HUES6 (cell line): ENCODE results near the gene KLHL22.

Experiments used
- H3K27ac ChIP-seq: 2 replicates; pipeline ENCODE4 v1.7.0; 2013; ENCODE audit warnings: low read depth, mild to moderate bottlenecking, low read length, inconsistent platforms
- H3K27me3 ChIP-seq: 2 replicates; pipeline ENCODE4 v1.6.1; 2013; ENCODE audit warnings: low read length; ENCODE audit not compliant: control insufficient read depth, insufficient read depth
- H3K36me3 ChIP-seq: 2 replicates; pipeline ENCODE4 v1.6.1; 2013; ENCODE audit warnings: low read length; ENCODE audit not compliant: control insufficient read depth, insufficient read depth
- H3K4me1 ChIP-seq: 2 replicates; pipeline ENCODE4 v1.6.1; 2013; ENCODE audit warnings: low read length; ENCODE audit not compliant: control insufficient read depth, insufficient read depth
- H3K4me3 ChIP-seq: 2 replicates; pipeline ENCODE4 v1.5.1; 2013; ENCODE audit warnings: low read depth, low read length
- H3K9ac ChIP-seq: one replicate; pipeline ENCODE4 v1.6.1; 2013; ENCODE audit warnings: mild to moderate bottlenecking, low read length
- H3K9me3 ChIP-seq: 2 replicates; pipeline ENCODE4 v1.6.1; 2013; ENCODE audit warnings: low read depth, low read length; ENCODE audit not compliant: control insufficient read depth, insufficient read depth

The KLHL22 gene

GRCh38 chr22:20442485-20443284 is 52.9 kb downstream of the KLHL22 start:
- Histone ChIP-seq H3K4me3 (no peak overlapping the region), H3K36me3 (peaks cover 13% of the 10 kb centered on the region), H3K4me1 (peaks cover 9% of the 10 kb centered on the region), H3K27ac (no peak overlapping the region), H3K27me3 (peaks cover 25% of the 10 kb centered on the region), H3K9ac (no peak overlapping the region), H3K9me3 (no peaks in the 10 kb centered on the region)

DNA sequence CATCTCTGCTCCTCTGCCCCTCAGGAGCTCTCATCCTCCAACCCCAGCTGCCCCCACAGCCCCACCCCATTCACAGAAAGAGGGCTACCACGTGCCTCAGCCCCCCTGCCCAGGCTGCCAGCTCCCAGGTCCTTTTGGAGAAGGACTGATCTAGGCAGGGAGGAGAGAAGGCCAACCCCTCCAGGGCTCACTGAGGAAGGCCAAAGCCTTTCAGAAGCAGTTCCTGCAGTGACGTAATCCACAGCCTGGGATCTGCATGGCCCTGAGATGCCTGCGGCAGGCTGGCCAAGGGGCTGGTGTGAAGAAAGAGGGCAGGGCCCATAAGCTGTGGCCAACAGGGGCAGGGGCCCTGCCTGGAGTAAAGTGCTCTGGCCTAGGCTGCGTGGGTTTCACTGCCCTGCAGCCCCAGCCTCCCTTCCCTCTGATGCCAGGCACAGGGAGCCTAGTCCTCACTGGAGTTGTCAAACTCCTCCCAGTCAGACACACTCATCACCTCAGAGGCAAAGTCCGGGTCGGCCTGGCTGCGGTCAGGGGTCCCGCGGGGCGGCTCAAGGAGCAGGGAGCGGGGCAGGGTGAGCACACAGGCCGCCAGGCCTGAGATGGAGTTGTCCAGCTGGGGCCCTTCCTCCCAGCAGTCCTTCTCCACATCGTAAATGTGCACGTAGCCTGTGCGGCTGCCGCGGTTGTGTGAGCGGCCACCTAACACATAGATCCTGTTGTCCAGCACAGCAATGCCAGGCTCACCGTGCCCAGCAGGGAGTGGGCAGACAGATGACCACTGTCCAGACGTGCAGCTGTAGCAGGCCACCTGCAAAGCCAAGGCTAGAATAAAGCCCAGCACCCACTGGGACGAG is 53.7 kb downstream of the KLHL22 start:
- H3K4me3 ChIP-seq, result no peak overlapping the region
- H3K9me3 ChIP-seq, result no peaks in the 10 kb centered on the region
- no peak overlapping the region for H3K9ac ChIP-seq
- no peak overlapping the region for H3K27ac ChIP-seq
- peaks cover 31% of the 10 kb centered on the region for H3K27me3 ChIP-seq
- H3K4me1 ChIP-seq, result peaks cover 14% of the 10 kb centered on the region
- H3K36me3 ChIP-seq, result peaks cover 13% of the 10 kb centered on the region

- Histone ChIP-seq H3K36me3 (peaks cover 8% of the 10 kb centered on the region), H3K4me3 (no peak overlapping the region), H3K9me3 (no peaks in the 10 kb centered on the region), H3K27me3 (peaks cover 40% of the 10 kb centered on the region), H3K4me1 (peaks cover 19% of the 10 kb centered on the region), H3K27ac (no peak overlapping the region), H3K9ac (no peak overlapping the region)
Observed at GRCh38 chr22:20440637-20441591, 54.7 kb downstream of the KLHL22 start.

DNA sequence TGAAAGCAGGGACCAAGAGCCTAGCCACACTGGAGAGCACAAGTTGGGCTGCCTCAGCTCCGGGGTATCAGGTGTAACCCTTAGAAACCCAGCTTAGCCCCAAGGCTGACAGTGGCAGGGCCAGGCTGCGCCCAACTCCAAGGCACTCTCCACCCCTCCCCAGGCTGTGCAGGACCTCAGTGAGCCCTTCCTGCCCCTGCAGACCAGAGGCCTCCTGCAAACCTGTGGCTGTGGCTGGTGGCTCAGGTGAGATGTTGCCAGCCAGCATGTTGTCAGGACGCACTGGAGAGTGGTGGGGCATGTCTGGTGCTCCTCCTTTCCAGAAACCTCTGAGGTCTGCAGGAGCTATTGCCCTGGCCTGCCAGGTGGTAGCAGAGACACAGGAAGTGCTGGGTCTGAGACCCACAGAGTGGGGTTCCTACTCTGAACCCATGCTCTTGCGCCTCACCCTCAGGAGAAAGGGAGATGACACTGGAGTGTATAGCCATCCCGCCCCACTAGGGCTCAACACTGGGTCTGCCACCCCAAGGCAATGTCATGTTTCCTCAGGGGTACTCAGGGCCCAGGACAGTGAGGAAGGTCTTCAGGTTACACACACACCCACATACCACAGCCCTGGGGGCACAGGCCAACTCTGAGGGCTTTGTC is 55.5 kb downstream of the KLHL22 start:
- H3K4me1 ChIP-seq, result peaks cover 25% of the 10 kb centered on the region
- no peak overlapping the region for H3K9ac ChIP-seq
- no peak overlapping the region for H3K4me3 ChIP-seq
- H3K27ac ChIP-seq, result no peak overlapping the region
- peaks cover 49% of the 10 kb centered on the region for H3K27me3 ChIP-seq
- no peaks in the 10 kb centered on the region for H3K9me3 ChIP-seq
- peaks cover 5% of the 10 kb centered on the region; the same call in 1 of the 2 replicates for H3K36me3 ChIP-seq

DNA sequence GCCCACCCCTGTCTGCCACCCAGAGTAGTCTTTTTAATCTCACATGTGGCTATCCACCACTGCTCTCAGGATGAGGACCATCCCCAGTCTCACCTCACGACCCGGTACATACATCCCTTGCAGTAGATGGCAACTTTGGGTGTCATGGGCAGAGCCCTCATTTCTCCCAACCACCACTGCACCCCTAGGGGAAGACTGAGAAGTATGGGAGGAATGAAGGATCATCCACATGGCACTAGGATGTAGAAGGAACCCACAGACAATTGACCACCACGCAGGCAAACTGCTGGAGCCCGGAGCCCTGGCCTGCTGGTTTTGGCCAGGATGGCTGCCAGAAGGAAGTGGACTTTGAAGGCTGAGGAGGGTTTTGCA is 56.1 kb downstream of the KLHL22 start:
- no peak overlapping the region for H3K9ac ChIP-seq
- H3K27ac ChIP-seq, result no peak overlapping the region
- H3K27me3 ChIP-seq, result peaks cover 54% of the 10 kb centered on the region
- H3K36me3 ChIP-seq, result peaks cover 5% of the 10 kb centered on the region; the same call in 1 of the 2 replicates
- H3K4me1 ChIP-seq, result peaks cover 25% of the 10 kb centered on the region
- H3K4me3 ChIP-seq, result no peak overlapping the region
- H3K9me3 ChIP-seq, result no peaks in the 10 kb centered on the region

DNA sequence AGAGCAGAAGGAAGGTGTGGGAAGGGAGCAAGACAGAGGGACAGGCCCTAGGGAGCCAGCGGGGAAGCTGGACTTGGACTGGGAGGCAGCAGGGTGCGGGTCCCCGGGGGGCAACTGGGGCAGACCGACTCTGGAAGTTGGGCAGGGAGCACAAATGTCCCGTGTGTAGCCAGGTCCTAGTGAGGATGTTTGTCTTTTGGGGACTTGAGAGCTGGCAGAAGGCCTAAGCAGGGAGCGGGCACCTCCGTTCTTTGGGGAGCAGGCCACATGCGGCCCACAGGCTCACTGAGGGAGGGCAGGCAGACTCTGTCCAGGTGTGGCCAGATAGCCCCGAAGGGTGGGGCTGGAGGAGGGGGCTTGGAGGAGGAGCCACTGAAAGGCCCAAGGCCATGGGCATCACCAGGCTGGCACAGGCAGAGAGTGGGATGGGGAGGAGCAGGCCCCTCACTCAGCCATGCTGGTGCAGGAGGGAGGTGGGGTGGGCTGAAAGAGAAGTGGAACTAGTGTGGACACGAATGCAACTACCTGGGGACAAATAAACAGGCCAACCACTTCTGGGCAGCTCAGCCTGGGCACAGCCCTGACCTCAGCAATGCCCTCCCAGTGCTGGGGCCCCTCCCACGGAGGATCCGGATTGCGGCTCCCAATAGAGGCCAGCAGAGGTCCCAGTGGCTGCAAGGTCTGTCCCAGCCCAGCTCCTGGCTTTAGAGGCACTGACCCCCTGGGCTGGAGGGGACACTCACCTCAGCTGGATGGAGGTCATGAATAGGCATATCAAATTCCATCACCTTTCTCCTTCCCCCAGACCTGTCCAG is 56.7 kb downstream of the KLHL22 start:
- H3K4me1 ChIP-seq, result peaks cover 25% of the 10 kb centered on the region
- H3K36me3 ChIP-seq, result peaks cover 5% of the 10 kb centered on the region; the same call in 1 of the 2 replicates
- H3K27ac ChIP-seq, result no peak overlapping the region
- peaks cover 60% of the 10 kb centered on the region for H3K27me3 ChIP-seq
- peak overlapping the region; percentile 68 for H3K4me3 ChIP-seq
- H3K9ac ChIP-seq, result no peak overlapping the region
- H3K9me3 ChIP-seq, result no peaks in the 10 kb centered on the region

DNA sequence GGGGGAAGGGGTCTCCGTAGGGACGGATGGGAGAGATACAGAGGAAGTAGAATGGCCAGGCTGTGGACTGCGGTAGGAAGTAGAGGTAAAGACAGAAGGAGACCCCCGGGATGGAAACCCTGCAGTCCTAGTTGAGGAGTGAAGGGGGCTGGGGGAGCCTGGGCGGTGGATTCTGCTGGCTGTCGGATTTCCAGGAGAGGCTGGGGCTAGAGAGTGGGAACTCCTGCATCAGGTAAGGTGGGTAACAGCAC is 57.2 kb downstream of the KLHL22 start:
- H3K9ac ChIP-seq, result peak overlapping the region; percentile 62
- H3K4me1 ChIP-seq, result peaks cover 25% of the 10 kb centered on the region
- peak overlapping the region; percentile 68 for H3K4me3 ChIP-seq
- no peaks in the 10 kb centered on the region for H3K9me3 ChIP-seq
- no peak overlapping the region for H3K27ac ChIP-seq
- peaks cover 5% of the 10 kb centered on the region; the same call in 1 of the 2 replicates for H3K36me3 ChIP-seq
- peaks cover 66% of the 10 kb centered on the region for H3K27me3 ChIP-seq

DNA sequence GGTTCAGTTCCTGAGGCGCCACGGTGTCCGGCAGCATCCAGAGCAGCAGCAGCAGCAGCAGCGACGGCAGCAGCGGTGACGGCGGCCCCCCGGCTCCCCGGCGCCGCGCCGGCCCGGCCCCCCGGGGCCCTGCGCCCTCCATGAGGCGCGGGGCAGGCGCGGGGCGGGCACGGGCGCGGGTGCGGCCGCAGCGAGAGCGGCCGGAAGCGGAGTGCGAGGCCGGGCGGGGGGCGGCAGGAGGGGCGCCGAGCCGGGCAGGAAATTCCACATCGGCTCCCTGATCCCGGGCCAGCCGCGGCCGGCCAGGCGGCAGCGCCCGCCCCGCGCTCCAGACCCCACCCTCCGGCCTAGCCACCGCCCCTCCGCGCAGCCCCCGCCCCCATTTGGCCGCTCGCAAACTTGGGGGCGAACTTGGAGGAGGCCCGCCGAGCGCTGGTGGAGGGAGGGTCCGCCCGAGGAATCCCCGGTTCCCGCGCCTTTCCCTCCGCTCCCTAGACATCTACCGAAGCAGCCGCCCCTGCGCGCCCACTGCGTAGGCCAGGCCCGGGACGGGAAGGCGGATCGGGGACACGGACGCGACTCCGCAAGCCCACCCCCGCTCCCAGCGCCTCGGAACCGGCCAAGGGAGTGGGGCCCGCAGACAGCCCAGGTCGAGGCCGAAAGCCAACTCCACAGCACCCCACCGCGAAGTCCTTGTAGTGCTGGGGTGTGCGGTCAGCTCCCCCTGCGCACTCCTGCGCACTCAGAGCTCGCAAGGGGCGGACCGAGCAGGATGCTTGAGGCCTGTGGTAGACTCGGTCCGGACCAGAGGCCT is 57.8 kb downstream of the KLHL22 start, which contains the start of gene SCARF2:
TSS of gene SCARF2 (minus strand) at position 213 of the 814 bp plus-strand sequence. CDS start at position 142, 71 bp downstream.
- Histone ChIP-seq H3K4me3 (peak within 1 kb of the TSS; percentile 78), H3K27me3 (peaks cover 71% of the 10 kb centered on the region), H3K27ac (no peak within 1 kb of the TSS)

DNA sequence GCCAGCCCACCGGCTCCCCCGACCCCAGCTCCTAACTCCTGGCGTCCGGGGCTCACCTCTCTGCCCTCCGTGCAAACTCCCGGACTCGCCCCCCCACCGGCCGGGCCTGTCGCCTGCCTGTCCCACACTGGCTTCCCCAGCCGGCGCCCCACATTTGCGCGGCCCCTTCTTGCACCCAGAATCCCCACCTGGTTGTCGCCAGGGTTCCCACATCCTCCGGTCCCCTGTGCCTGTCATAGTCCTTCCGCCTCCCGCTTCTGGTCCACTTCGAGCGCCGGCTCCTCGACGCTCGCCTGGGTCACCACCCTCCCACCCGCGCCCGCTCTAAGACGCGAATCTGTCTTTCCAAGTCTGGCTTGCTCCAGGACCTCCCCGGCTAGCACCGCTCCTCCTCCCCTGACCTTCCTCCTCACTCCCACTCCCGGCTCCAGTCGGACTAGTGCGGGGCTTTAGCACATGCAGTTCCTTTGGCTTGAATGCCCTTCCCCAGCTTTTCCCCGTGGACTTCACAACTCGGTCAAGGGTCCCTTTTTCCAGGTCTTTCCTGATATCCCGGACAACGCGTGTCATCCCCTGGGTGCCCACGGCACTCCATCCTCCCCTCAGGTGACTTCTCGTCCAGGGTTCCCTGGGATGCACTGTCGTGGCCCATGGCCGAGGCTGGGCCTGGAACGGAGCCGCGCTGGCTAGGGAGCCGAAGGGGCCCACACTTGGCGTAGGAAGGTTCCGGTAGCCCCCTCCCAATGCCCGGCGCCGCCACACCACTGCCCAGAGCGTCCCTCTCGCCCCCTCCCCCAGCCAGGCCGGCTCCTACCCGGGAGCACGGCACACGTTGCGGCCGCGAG is 58.6 kb downstream of the KLHL22 start:
- Histone ChIP-seq H3K27me3 (peaks cover 79% of the 10 kb centered on the region), H3K4me3 (peak overlapping the region; percentile 78)

More for the DNA sequence above, 57.8 kb downstream of the KLHL22 start, which contains the start of gene SCARF2:
- Histone ChIP-seq H3K36me3 (peaks cover 5% of the 10 kb centered on the region; the same call in 1 of the 2 replicates), H3K4me1 (peaks cover 25% of the 10 kb centered on the region), H3K9ac (peak within 1 kb of the TSS; percentile 67), H3K9me3 (no peaks in the 10 kb centered on the region)

More for the DNA sequence above, 58.6 kb downstream of the KLHL22 start:
- H3K9ac ChIP-seq, result peak overlapping the region; percentile 67
- H3K9me3 ChIP-seq, result no peaks in the 10 kb centered on the region
- H3K36me3 ChIP-seq, result no peaks in the 10 kb centered on the region
- peaks cover 27% of the 10 kb centered on the region for H3K4me1 ChIP-seq
- no peak overlapping the region for H3K27ac ChIP-seq
